Stimulated activated naive CD8-positive, alpha-beta T cell treated with anti-CD3 and anti-CD28 coated beads, Interleukin-15, Interleukin-2, amounts not matched to agents 100 ng/mL and 50 ng/mL, for 24 hours (primary cell): ENCODE measurements around the gene OR5W2.
"Not testable (repeated sequence)": the region's sequence is repeated elsewhere in the genome, so short reads cannot be mapped to it uniquely, and the experiment has no call there.

Experiments used
- H3K27ac Mint-ChIP-seq: one replicate; pipeline ENCODE4 v1.8.0; 2021; ENCODE audit warnings: mild to moderate bottlenecking, mixed read lengths
- H3K27me3 Mint-ChIP-seq: one replicate; pipeline ENCODE4 v1.8.0; 2021; ENCODE audit warnings: mixed read lengths
- H3K36me3 Mint-ChIP-seq: one replicate; pipeline ENCODE4 v1.8.0; 2021; ENCODE audit warnings: low read depth, mixed read lengths
- H3K4me1 Mint-ChIP-seq: one replicate; pipeline ENCODE4 v1.8.0; 2021; ENCODE audit warnings: low read depth, mixed read lengths
- H3K4me3 Mint-ChIP-seq: one replicate; pipeline ENCODE4 v1.8.0; 2021; ENCODE audit warnings: mild to moderate bottlenecking, mixed read lengths
- H3K9me3 Mint-ChIP-seq: one replicate; pipeline ENCODE4 v1.8.0; 2021; ENCODE audit warnings: mixed read lengths

The OR5W2 gene

DNA sequence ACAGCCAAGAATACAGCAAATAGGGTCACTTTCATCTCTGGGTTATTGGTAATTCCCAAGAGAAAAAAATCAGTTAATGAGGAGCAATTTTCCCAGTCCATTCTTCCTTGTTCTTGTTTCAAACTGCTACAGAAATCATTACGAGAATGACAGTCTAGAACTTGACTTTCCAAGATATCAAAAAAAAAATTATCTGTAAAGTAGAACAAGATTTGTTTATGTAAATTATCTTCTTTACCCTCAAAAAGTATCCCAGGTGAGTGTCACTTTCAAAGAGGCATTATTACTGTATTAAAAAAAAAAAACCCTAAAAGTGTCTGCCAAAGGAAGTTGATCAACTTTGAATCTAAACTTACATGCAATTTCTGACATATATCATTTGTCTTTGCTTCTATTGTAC, at the start of gene OR5W2:
TSS of gene OR5W2 (minus strand) at position 101 of the 400 bp plus-strand sequence. CDS start at position 101, 0 bp downstream.
- no peak within 1 kb of the TSS for H3K27ac Mint-ChIP-seq
- no peaks in the 10 kb centered on the region for H3K4me1 Mint-ChIP-seq
- H3K4me3 Mint-ChIP-seq = no peak within 1 kb of the TSS
- H3K9me3 Mint-ChIP-seq = peaks cover 14% of the 10 kb centered on the region
- no peaks in the 10 kb centered on the region for H3K27me3 Mint-ChIP-seq
- no peaks in the 10 kb centered on the region for H3K36me3 Mint-ChIP-seq

DNA sequence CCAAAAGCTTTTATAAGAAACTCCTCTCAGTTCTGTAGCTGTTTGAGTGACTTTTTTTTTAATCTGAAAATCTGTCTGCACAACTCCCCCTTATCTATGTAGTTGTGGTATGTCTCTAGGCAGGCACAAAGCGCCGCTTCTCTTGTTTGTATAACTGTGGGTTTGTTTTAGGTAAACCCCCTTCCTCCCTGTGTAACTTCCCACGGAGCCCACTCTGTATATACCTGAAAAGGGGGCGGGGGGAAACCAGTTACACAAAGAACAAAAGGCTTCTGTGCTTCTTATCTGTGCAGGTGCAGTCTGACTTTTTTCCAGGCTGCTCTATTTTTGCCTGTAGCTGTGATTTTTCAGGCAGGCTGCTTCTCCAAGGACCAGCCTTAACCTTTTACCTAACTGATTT, 42.1 kb upstream of the OR5W2 start:
- no peak overlapping the region for H3K27ac Mint-ChIP-seq
- H3K27me3 Mint-ChIP-seq = no peaks in the 10 kb centered on the region
- no peak overlapping the region for H3K4me3 Mint-ChIP-seq
- H3K36me3 Mint-ChIP-seq = no peaks in the 10 kb centered on the region
- H3K9me3 Mint-ChIP-seq = no peaks in the 10 kb centered on the region
- H3K4me1 Mint-ChIP-seq = no peaks in the 10 kb centered on the region

DNA sequence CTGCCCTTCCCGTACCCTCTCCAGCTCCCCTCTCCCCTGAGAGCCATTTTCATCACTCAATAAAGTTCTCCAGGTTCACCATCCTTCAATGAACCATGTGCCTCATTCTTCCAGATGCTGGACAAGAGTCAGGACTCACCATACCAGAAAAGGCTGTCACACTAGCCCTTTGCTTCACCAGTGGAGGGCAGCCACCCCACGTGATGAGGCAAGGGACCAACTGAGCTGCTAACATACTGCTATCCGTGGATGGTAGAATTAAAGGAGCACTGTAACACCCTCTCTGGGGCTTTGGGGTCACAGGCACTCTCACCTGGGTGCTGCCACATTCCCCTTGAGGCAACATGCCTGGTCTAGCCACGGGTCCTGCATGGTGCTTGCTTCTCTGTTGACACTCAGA, 34.9 kb upstream of the OR5W2 start:
- Mint-ChIP-seq H3K4me3 (no peak overlapping the region), H3K27ac (no peak overlapping the region), H3K4me1 (no peaks in the 10 kb centered on the region), H3K27me3 (no peaks in the 10 kb centered on the region), H3K36me3 (no peaks in the 10 kb centered on the region), H3K9me3 (no peaks in the 10 kb centered on the region)

DNA sequence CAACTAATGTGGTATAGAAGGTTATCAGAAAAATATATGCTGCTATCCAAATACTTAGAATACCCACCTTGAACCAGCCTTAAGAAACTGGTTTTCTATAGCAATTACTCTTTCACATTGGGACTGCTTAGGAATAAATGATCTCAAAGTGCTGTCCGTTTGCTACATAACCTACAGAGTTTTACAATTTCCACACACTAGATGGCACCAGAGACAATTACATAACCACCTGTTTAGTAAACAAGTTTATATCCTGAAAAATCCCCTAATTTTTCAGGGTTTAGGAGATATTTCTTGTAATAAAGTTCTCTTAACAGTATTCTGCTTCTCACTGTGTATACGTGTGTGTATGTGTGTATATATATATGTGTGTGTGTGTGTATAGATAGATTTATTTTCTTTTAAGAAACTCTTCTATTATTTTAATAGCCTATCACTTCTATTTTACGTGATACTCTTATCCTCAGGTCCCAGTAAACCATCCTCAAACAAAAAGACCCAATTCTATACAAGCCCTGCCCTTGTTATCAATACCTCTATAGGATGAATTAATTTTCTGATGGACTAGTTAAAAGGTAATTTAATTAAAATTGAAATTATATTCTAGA, 28.5 kb upstream of the OR5W2 start:
- Mint-ChIP-seq H3K27me3 (no peaks in the 10 kb centered on the region), H3K4me3 (no peak overlapping the region), H3K9me3 (peaks cover 1% of the 10 kb centered on the region), H3K4me1 (no peaks in the 10 kb centered on the region), H3K36me3 (no peaks in the 10 kb centered on the region), H3K27ac (no peak overlapping the region)

DNA sequence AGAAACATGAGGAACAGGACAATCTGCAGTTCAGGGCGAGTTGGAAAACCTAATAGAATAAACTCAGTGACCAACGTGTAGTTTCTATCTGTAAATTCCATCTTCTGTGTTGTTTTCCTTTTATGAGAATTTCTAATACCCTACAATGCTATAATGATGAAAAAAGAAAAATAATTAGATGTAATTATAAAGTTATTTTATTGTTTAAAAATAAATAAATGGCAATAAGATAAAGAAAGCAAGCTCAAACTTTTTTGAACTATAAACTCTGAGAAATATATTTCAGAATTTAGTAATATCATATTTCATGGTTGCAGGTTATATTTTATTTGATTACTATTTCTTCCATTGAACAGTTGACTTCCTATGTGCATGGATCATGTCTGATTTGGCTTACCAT, 21.9 kb upstream of the OR5W2 start, which contains the start of gene OR5I1:
TSS of gene OR5I1 (minus strand) at position 101 of the 400 bp plus-strand sequence. CDS start at position 101, 0 bp downstream.
- Mint-ChIP-seq H3K27ac (no peak within 1 kb of the TSS), H3K9me3 (peaks cover 7% of the 10 kb centered on the region), H3K27me3 (no peaks in the 10 kb centered on the region), H3K4me1 (no peaks in the 10 kb centered on the region), H3K4me3 (no peak within 1 kb of the TSS), H3K36me3 (no peaks in the 10 kb centered on the region)

DNA sequence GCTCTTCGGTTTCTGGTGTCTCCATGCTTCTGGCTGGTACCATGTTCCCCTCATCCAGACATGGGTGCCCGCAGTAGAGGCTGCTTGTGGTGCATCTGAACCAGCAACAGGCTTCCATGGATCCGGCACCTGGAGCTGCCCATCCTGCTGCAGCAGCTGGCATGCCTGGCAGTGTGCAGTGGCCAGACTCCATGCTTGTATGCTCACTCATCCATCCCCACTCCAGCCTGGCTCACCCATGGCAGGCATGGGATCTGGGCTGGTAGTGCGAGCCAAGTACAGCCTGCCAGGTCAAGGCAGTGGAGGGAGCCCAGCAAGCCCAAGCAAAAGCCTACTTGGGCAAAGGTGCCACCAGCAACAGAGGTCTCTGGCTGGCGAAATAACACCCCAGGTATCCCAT, 6.2 kb upstream of the OR5W2 start:
- H3K4me1 Mint-ChIP-seq = no peaks in the 10 kb centered on the region
- H3K36me3 Mint-ChIP-seq = no peaks in the 10 kb centered on the region
- no peak overlapping the region for H3K4me3 Mint-ChIP-seq
- peaks cover 21% of the 10 kb centered on the region for H3K9me3 Mint-ChIP-seq
- no peak overlapping the region for H3K27ac Mint-ChIP-seq
- no peaks in the 10 kb centered on the region for H3K27me3 Mint-ChIP-seq

DNA sequence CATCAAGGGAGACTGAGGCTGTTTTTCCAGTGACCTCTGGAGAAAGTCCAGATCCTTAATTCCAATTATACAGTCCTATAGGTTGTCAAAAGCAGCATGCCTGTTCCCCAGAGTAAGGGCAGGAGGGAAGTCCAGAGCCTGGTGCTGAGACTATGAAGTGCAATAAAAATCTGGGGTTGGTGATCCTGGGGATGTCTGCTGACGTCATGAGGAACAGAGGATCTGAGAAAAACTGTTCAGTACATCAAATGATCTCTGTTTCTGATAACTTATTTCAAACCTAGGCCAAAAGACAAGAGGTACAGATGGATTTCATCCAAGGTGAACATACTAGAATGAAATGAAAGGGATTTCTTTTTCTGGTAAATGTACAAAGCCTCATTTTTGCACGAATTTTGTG, 12.1 kb downstream of the OR5W2 start:
- no peak overlapping the region for H3K27ac Mint-ChIP-seq

DNA sequence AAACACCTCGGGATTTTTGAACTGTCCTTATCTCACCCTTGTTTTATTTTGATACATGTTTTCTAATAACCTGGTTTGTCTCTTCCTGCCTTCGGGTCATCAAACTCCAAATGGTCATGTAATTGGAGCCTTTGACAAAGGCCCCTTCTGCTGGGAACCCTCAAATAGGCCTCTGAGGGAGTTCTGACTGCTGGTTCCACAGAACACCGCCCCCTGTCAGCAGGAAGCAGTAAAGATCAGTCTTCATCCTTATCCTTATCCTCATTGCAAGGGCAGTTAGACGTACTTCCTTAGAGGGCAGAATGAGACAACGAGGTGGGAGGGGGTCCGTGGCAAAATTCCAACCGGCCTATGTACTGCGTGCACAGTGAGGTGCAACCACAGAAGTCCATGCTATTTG, 19.2 kb downstream of the OR5W2 start:
- Mint-ChIP-seq H3K9me3 (peaks cover 8% of the 10 kb centered on the region), H3K36me3 (no peaks in the 10 kb centered on the region), H3K4me3 (no peak overlapping the region), H3K27ac (no peak overlapping the region), H3K4me1 (no peaks in the 10 kb centered on the region), H3K27me3 (no peaks in the 10 kb centered on the region)

More for the DNA sequence above, 12.1 kb downstream of the OR5W2 start:
- H3K27me3 Mint-ChIP-seq = no peaks in the 10 kb centered on the region
- H3K36me3 Mint-ChIP-seq = no peaks in the 10 kb centered on the region
- H3K4me1 Mint-ChIP-seq = no peaks in the 10 kb centered on the region
- peaks cover 4% of the 10 kb centered on the region for H3K9me3 Mint-ChIP-seq
- no peak overlapping the region for H3K4me3 Mint-ChIP-seq

DNA sequence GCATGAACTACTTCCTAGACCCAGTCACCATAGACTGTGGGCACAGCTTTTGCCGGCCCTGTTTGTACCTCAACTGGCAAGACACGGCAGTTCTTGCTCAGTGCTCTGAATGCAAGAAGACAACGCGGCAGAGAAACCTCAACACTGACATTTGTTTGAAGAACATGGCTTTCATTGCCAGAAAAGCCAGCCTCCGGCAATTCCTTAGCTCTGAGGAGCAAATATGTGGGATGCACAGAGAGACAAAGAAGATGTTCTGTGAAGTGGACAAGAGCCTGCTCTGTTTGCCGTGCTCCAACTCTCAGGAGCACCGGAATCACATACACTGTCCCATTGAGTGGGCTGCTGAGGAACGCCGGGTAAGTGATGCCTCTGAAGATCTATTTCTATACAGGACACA, 28.9 kb downstream of the OR5W2 start:
- not testable (repeated sequence) for H3K36me3 Mint-ChIP-seq, H3K4me1 Mint-ChIP-seq, H3K9me3 Mint-ChIP-seq, H3K27me3 Mint-ChIP-seq, H3K4me3 Mint-ChIP-seq, H3K27ac Mint-ChIP-seq

DNA sequence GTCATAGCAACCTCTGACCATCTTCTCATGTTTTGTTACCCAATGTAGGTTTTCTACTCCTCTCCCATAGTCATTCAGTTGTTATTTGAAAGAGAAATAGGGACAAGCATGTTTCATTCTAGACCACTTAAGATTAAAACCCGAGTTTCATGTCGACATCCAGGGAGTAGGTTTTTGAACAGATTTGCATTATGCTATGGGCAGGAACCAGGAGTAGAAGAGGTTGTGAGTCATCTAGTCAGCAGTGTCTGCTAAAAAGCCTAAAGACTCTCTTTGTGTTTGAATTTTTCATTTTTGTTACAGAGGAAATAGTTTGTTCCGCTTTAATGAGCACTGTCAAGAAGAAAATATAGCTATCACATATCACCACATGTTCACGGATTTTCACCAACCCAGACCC, 29.4 kb downstream of the OR5W2 start:
- not testable (repeated sequence) for H3K9me3 Mint-ChIP-seq, H3K36me3 Mint-ChIP-seq, H3K4me1 Mint-ChIP-seq, H3K27me3 Mint-ChIP-seq, H3K4me3 Mint-ChIP-seq, H3K27ac Mint-ChIP-seq

DNA sequence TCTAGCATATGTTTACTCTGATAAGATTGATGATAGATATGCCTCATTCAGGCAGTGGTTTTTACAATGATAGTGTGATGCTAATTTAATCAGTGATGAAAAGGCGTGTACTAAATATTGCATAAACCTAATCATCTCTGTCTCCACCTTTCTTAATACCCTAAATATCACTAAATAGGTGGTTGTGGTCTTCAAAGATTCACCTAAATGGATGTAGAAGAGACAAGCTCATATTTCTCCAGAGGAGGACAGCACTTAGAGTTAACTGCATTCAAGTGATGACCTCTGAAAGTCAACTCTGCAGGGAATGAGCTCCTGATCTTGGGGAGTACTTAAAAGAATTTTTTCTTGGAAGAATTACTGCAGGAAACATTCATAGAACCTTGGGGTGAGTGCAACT, 31.4 kb downstream of the OR5W2 start, which contains the start of gene TRIM51:
TSS of gene TRIM51 (plus strand) at position 301 of the 400 bp plus-strand sequence. CDS start 2,132 bp downstream, outside the sequence.
- H3K4me3 Mint-ChIP-seq, H3K27me3 Mint-ChIP-seq, H3K9me3 Mint-ChIP-seq, H3K36me3 Mint-ChIP-seq, H3K4me1 Mint-ChIP-seq, H3K27ac Mint-ChIP-seq: not testable (repeated sequence)

DNA sequence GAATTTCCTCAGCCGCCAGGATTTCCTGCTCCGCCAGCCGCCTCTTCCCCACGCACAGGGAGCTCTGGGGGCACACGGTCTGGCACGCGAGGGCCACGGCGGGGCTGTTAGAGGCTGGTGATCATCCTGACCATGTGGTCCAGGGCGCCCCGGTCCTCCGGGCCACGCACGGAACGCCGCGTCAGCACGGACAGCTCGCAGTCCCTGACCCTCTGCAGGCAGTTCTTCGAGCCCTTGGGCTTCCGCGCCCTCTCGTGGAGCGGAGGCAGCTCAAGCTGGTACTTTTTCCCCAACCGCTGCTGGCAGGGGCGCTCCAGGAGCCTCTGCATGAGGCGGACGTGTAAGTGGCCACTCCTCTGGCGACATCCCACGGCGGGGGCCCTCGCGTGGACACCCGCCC, 41.2 kb downstream of the OR5W2 start:
- not testable (repeated sequence) for H3K9me3 Mint-ChIP-seq, H3K4me3 Mint-ChIP-seq, H3K4me1 Mint-ChIP-seq, H3K27me3 Mint-ChIP-seq, H3K27ac Mint-ChIP-seq, H3K36me3 Mint-ChIP-seq

DNA sequence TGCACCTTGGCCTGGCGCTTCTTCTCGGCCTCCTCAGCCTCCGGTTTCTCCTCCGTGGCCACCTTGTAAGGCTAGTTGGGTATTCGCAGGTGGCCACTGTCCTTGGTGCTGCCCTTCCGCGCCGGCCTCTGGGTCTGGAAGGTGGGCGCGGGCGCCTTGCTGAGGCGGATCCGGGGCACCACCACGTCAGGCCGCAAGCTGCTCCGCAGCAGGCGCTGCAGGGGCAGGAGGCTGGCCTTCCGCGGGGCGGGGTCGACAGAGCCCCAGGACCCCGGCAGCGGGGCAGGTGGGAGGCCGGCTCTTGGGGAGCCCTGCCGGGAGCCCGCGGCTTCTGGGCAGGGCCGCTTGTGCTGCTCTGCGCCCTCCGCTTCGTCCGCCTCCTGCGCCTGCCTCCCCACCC, 41.7 kb downstream of the OR5W2 start:
- H3K9me3 Mint-ChIP-seq, H3K4me3 Mint-ChIP-seq, H3K27me3 Mint-ChIP-seq, H3K4me1 Mint-ChIP-seq, H3K27ac Mint-ChIP-seq, H3K36me3 Mint-ChIP-seq: not testable (repeated sequence)

DNA sequence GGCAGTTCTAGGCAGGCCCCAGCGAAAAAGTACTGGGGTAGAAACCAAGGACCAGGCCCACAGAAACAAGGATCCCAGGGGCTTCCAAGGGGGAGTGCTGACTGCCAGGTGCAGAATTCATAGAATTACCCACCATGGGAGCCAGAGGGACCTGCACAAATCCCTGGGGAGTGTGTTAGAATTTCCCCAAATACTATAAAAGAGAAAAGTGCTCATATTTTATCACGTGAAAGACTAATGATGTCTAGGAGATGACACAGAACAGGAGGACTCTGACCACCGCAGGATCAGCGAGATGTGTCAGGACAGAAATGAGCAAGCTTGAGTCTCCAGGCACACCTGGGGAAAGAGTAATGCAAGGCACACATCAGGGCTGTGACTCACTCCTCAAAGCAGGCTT, 47.0 kb downstream of the OR5W2 start:
- not testable (repeated sequence) for H3K4me3 Mint-ChIP-seq, H3K36me3 Mint-ChIP-seq, H3K9me3 Mint-ChIP-seq, H3K27ac Mint-ChIP-seq, H3K4me1 Mint-ChIP-seq, H3K27me3 Mint-ChIP-seq
